ENCODE results near the gene VSIG10L2. TPM values are rescaled to one million over a fixed set of nuclear protein-coding genes. Genes with fewer than 3 reads are reported as not detected.

Gene VSIG10L2
- total RNA-seq, 1 donor from 2014 or later, result not detected

DNA sequence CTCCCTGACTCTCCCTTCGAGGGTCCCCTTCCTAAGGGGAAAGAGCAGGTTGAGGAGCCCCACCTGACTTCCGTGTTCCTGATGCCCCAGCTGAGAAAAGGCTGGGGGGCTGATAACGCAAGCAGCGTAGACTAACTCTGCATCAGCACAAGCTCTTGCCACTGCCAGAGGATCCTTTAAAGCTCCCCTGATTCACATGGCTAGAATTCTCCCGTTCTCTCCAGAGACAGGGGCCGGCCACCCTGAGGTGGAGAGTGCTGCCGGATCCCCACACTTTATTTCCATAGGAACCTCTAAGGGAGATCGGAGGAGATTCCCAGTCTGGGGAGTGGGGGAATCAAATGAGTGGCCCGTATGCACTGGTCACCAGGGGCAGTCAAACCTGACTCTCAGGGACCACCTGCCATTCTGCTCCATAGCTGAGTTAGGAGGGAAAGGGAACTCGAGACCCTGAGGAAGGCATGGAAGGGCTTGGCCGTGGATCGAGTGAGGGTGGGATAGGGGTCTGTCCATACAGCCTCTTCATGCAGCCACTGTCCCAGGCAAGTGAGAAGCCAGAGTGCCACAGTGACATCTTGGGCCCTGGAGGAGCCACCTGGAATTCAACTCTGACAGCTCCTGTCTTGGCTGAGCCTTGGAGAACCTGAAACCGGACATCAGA is 1.4 kb upstream of the VSIG10L2 start:
- DNase-seq (ENCODE audit: extremely low spot score, unreplicated experiment), result no peak
- Mint-ChIP-seq H3K4me1 (ENCODE audit: unreplicated experiment) (peaks cover 33% of the 10 kb centered on the region), H3K9me3 (no peaks in the 10 kb centered on the region), H3K36me3 (no peaks in the 10 kb centered on the region), H3K4me3 (no peak overlapping the region), H3K27ac (no peak overlapping the region), H3K27me3 (peaks cover 13% of the 10 kb centered on the region)
- TF ChIP-seq, protein P1, sequence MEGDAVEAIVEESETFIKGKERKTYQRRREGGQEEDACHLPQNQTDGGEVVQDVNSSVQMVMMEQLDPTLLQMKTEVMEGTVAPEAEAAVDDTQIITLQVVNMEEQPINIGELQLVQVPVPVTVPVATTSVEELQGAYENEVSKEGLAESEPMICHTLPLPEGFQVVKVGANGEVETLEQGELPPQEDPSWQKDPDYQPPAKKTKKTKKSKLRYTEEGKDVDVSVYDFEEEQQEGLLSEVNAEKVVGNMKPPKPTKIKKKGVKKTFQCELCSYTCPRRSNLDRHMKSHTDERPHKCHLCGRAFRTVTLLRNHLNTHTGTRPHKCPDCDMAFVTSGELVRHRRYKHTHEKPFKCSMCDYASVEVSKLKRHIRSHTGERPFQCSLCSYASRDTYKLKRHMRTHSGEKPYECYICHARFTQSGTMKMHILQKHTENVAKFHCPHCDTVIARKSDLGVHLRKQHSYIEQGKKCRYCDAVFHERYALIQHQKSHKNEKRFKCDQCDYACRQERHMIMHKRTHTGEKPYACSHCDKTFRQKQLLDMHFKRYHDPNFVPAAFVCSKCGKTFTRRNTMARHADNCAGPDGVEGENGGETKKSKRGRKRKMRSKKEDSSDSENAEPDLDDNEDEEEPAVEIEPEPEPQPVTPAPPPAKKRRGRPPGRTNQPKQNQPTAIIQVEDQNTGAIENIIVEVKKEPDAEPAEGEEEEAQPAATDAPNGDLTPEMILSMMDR (conservative IDR thresholded peaks at IDR 0.05), result no peak

GRCh38 chr11:125945011-125945796 is 640 bp upstream of the VSIG10L2 start:
- Mint-ChIP-seq H3K27me3 (peaks cover 13% of the 10 kb centered on the region), H3K4me1 (ENCODE audit: unreplicated experiment) (peaks cover 33% of the 10 kb centered on the region), H3K4me3 (no peak overlapping the region), H3K36me3 (no peaks in the 10 kb centered on the region), H3K27ac (no peak overlapping the region), H3K9me3 (no peaks in the 10 kb centered on the region)
- TF ChIP-seq, protein P1 (conservative IDR thresholded peaks at IDR 0.05), result no peak
- DNase-seq (ENCODE audit: extremely low spot score, unreplicated experiment), result peak; percentile 29

DNA sequence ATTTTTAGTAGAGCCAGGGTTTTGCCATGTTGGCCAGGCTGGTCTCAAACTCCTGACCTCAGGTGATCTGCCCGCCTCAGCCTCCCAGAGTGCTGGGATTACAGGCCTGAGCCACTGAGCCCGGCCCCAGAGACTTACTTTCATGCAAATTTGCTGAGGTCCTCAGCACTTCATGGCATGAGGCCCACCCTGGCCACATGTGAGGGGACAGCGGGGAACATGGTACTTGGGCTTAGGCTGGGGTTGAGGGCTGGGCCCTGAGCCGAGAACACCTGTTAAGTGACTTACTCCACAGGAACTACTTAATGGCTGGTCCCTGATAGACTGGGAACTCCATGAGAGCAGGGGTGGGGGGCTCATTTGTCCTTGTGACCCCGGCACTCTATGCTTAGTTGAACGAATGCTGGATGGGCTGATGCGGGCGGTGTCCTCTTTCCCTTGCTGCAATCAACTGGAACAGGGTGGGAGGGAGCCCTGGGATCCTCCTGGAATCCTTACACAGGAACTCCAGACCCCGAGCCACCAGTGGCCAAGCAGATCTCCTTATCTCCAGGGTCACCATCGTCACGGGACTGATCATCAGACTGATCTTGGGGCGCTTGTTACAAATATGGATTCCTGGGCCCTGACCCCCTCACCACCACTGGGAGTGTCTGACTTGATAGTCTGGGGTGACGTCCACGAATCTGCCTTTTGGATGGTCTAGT is 1.0 kb downstream of the VSIG10L2 start:
- peaks cover 28% of the 10 kb centered on the region for H3K4me1 Mint-ChIP-seq (ENCODE audit: unreplicated experiment)
- no peak overlapping the region for H3K27ac Mint-ChIP-seq
- peak; percentile 60 for DNase-seq (ENCODE audit: extremely low spot score, unreplicated experiment)
- H3K27me3 Mint-ChIP-seq, result peaks cover 13% of the 10 kb centered on the region
- no peaks in the 10 kb centered on the region for H3K36me3 Mint-ChIP-seq
- H3K9me3 Mint-ChIP-seq, result no peaks in the 10 kb centered on the region
- H3K4me3 Mint-ChIP-seq, result no peak overlapping the region
- TF ChIP-seq, protein P1 (conservative IDR thresholded peaks at IDR 0.05), result no peak

DNA sequence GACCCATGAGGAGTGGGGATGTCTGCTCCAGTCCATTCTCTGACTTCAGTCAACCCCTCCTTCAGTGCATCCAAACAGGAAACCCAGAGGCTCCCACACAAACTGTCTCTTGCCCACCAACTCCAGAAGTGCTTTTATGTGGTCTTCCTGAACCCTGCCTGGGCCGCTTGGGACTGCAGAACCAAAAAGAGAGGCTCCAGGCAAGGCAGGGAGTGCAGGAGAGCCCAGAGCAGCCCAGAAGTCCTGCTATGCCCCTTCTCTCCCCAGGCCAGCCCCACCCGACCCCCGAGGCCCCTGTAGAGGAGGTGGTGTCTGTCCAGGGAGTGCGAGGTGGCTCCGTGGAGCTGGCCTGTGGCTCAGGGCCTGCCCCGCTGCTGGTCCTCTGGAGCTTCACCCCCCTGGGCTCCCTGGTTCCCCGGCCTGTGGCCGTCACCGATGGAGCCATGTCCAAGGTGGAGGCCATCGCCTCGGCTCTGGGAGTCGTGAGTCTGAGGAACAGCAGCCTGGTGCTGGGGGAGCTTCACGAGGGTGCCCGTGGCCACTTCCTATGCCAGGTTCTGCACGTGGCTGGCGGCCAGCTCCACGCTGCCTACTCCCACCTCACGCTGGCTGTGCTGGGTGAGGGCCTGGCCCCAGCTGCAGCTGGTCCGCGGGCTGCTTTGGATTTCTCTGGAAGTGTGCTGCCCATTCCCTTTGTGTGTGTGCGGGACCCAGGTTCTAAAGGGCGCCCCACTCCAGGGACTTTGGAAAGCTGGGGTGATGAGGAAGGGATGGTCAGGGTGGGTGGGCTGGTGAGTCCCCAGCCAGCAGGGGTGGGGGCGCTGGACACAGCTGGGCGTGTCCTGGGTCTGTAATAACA is 1.8 kb downstream of the VSIG10L2 start:
- Mint-ChIP-seq H3K36me3 (no peaks in the 10 kb centered on the region), H3K4me1 (ENCODE audit: unreplicated experiment) (peaks cover 27% of the 10 kb centered on the region), H3K27me3 (peaks cover 8% of the 10 kb centered on the region), H3K9me3 (no peaks in the 10 kb centered on the region), H3K27ac (no peak overlapping the region), H3K4me3 (no peak overlapping the region)
- peak; percentile 68 for DNase-seq (ENCODE audit: extremely low spot score, unreplicated experiment)
- TF ChIP-seq, protein P1 (conservative IDR thresholded peaks at IDR 0.05), result no peak

All from type B pancreatic cell (in vitro differentiated cells).